B cell (primary cell): ENCODE measurements around the gene BEST1. TPM values are rescaled to one million over a fixed set of nuclear protein-coding genes. Genes with fewer than 3 reads are reported as not detected.

ENCODE experiments used
- ATAC-seq: fragments of 200-7000 bp; cut with Tn5 transposase; one replicate; pipeline ENCODE4 v1.10.0; 2021; ENCODE audit warnings: low read depth, mild to moderate bottlenecking, moderate number of reproducible peaks, moderate library complexity
- CTCF ChIA-PET: fragments of 350-600 bp; sonication (Branson Sonifier 250); formaldehyde crosslinking; loops from one replicate; lab custom pipeline; 2021; ENCODE audit warnings: antibody characterized with exemption, inconsistent platforms; lab: Charles Lee
- POLR2A ChIA-PET: fragments of 350-600 bp; sonication (Branson Sonifier 250); formaldehyde crosslinking; loops from one replicate; lab custom pipeline; 2021; ENCODE audit warnings: antibody characterized with exemption; lab: Charles Lee
- DNase-seq: peaks from one replicate; pipeline ENCODE4 v3.0.0; 2013
- H2AFZ ChIP-seq: 2 replicates; pipeline ENCODE4 v1.6.1; 2012; ENCODE audit warnings: mild to moderate bottlenecking, low read depth, low read length; ENCODE audit not compliant: insufficient read depth, poor library complexity, severe bottlenecking
- H3K27ac ChIP-seq, 2 donors: 1 replicate in 1 of 2; 2 replicates in 1 of 2; pipeline ENCODE4 v1.5.1; 2012 to 2013; ENCODE audit warnings: low read length in 2 of 2, mild to moderate bottlenecking in 2 of 2, moderate library complexity in 1 of 2
- H3K27me3 ChIP-seq, 4 experiments: fragments of 200-600 bp in 1 of 4; sonication (generic) in 1 of 4; replicated peaks in 1 of 4; 1 replicate in 2 of 4; 2 replicates in 2 of 4; pipeline versions ENCODE4 v1.6.1 to v1.7.0; 2013 to 2016; ENCODE audit warnings: low read length in 3 of 4, mild to moderate bottlenecking in 2 of 4, mixed read lengths in 1 of 4, moderate library complexity in 1 of 4; ENCODE audit not compliant: insufficient read depth in 4 of 4, control insufficient read depth in 3 of 4; ENCODE audit errors: control extremely low read depth in 1 of 4
- H3K36me3 ChIP-seq, 2 experiments: replicated peaks in 1 of 2; 1 replicate in 1 of 2; 2 replicates in 1 of 2; pipeline versions ENCODE4 v1.6.1 to v1.7.1; 2013; ENCODE audit warnings: low read length in 1 of 2; ENCODE audit not compliant: insufficient read depth in 2 of 2, control insufficient read depth in 1 of 2; ENCODE audit errors: control extremely low read depth in 1 of 2, extremely low read depth in 1 of 2
- H3K4me1 ChIP-seq, 2 donors: fragments of 200-600 bp in 1 of 2; sonication (generic) in 1 of 2; 1 replicate in 1 of 2; 2 replicates in 1 of 2; pipeline versions ENCODE4 v1.5.1 to v1.6.1; 2013 to 2017; ENCODE audit warnings: low read length in 2 of 2; ENCODE audit not compliant: control insufficient read depth in 2 of 2, insufficient read depth in 2 of 2
- H3K4me2 ChIP-seq: replicated peaks from 2 replicates; pipeline ENCODE3; 2012; ENCODE audit warnings: mild to moderate bottlenecking, low read depth, low read length; ENCODE audit not compliant: poor library complexity, severe bottlenecking
- H3K4me3 ChIP-seq, 5 experiments: fragments of 200-600 bp in 1 of 5; sonication (generic) in 1 of 5; 1 replicate in 3 of 5; 2 replicates in 2 of 5; pipeline versions ENCODE4 v1.5.1 to v1.7.0; 2011 to 2016; ENCODE audit warnings: low read length in 4 of 5, mild to moderate bottlenecking in 4 of 5, low read depth in 2 of 5, control low read depth in 1 of 5, moderate library complexity in 1 of 5; ENCODE audit not compliant: insufficient read depth in 1 of 5; ENCODE audit errors: control extremely low read depth in 1 of 5, extremely low read depth in 1 of 5
- H3K79me2 ChIP-seq: fragments of 200-600 bp; sonication (generic); one replicate; pipeline ENCODE4 v1.6.0; 2016; ENCODE audit warnings: low read length; ENCODE audit not compliant: control insufficient read depth, insufficient read depth
- H3K9ac ChIP-seq: fragments of 200-600 bp; sonication (generic); 2 replicates; pipeline ENCODE4 v1.6.1; 2017; ENCODE audit warnings: mild to moderate bottlenecking, low read length, moderate library complexity
- H3K9me3 ChIP-seq, 3 donors: one replicate each; pipeline versions ENCODE4 v1.6.1 to v1.7.1; 2013; ENCODE audit warnings: low read length in 2 of 3; ENCODE audit not compliant: control insufficient read depth in 2 of 3, insufficient read depth in 1 of 3; ENCODE audit errors: control extremely low read depth in 1 of 3
- H4K20me1 ChIP-seq: 2 replicates; pipeline ENCODE4 v1.6.0; 2012; ENCODE audit warnings: mild to moderate bottlenecking, low read length; ENCODE audit not compliant: insufficient read depth, control insufficient read depth, poor library complexity, severe bottlenecking
- H3K27ac Mint-ChIP-seq: one replicate; pipeline ENCODE4 v1.8.0; 2021; ENCODE audit warnings: mixed read lengths
- H3K27me3 Mint-ChIP-seq: one replicate; pipeline ENCODE4 v1.8.0; 2021; ENCODE audit warnings: mixed read lengths
- H3K4me1 Mint-ChIP-seq: one replicate; pipeline ENCODE4 v1.8.0; 2021; ENCODE audit warnings: mixed read lengths
- H3K4me3 Mint-ChIP-seq: one replicate; pipeline ENCODE4 v1.8.0; 2021; ENCODE audit warnings: mixed read lengths
- H3K9me3 Mint-ChIP-seq: one replicate; pipeline ENCODE4 v1.8.0; 2022; ENCODE audit warnings: mixed read lengths; ENCODE audit not compliant: insufficient read depth
- EZH2 ChIP-seq: IDR thresholded peaks from 2 replicates; pipeline ENCODE4 v1.6.1; 2012; ENCODE audit warnings: borderline replicate concordance, low read depth, mild to moderate bottlenecking, moderate library complexity, low read length; ENCODE audit not compliant: insufficient read depth, poor library complexity, severe bottlenecking
- WGBS: methylation state at CpG from one replicate; pipeline ENCODE4 v1.1.5; 2013; ENCODE audit warnings: missing lambda C conversion rate; ENCODE audit not compliant: insufficient coverage; 5-methylcytosine and 5-hydroxymethylcytosine counted together
- intact Hi-C: fragments of 100-400 bp; cut with micrococcal nuclease; formaldehyde crosslinking; loops from one replicate; pipeline ENCODE4 v1.10.0; 2022
- polyA plus RNA-seq: library from polyadenylated mRNA; depleted of rRNA; stranded (reverse); fragments of >200 nt; gene quantifications from 2 replicates; pipeline ENCODE4 v1.2.3, GENCODE V29; 2012
- total RNA-seq, 2 donors: library from RNA; stranded (reverse); fragments of 120-200 nt in 1 of 2; gene quantifications; 1 replicate in 1 of 2; 2 replicates in 1 of 2; pipeline versions ENCODE4 v1.2.3 to v1.2.4, GENCODE V29; 2013 to 2022
- TF ChIP-seq, protein P1 (sequence below): fragments of 200-600 bp; IDR thresholded peaks from one replicate; pipeline ENCODE4 v1.8.0; 2022; ENCODE audit warnings: antibody characterized with exemption, mild to moderate bottlenecking

Gene BEST1
- total and polyA plus RNA-seq, 2 donors (not counting 1 experiment from before 2014, with no cell fraction given), result 0.07 to 0.99 TPM

DNA sequence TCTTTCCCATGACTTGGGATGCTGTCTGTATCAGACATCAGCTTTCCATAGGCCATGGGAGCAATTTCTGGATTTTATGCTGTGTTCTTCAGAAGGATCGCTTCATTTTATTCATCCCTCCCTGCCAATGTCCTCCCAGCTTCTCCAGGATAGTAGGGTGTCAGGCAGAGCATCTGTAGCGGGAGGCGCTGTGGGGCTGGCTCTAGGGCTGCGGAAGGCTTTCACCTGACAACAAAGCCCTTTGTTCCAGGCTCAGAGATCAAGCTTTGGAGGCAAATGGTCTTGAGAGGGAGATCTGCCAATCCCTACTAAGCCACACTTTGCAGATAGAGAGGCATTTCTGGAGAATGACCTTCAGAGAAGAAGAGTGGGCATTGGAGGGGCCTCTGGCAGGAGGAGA is 46.8 kb downstream of the BEST1 start:
- Mint-ChIP-seq H3K9me3 (peaks cover 6% of the 10 kb centered on the region), H3K27ac (no peak overlapping the region), H3K4me1 (no peaks in the 10 kb centered on the region), H3K4me3 (no peak overlapping the region), H3K27me3 (no peaks in the 10 kb centered on the region)
- TF ChIP-seq, protein P1, sequence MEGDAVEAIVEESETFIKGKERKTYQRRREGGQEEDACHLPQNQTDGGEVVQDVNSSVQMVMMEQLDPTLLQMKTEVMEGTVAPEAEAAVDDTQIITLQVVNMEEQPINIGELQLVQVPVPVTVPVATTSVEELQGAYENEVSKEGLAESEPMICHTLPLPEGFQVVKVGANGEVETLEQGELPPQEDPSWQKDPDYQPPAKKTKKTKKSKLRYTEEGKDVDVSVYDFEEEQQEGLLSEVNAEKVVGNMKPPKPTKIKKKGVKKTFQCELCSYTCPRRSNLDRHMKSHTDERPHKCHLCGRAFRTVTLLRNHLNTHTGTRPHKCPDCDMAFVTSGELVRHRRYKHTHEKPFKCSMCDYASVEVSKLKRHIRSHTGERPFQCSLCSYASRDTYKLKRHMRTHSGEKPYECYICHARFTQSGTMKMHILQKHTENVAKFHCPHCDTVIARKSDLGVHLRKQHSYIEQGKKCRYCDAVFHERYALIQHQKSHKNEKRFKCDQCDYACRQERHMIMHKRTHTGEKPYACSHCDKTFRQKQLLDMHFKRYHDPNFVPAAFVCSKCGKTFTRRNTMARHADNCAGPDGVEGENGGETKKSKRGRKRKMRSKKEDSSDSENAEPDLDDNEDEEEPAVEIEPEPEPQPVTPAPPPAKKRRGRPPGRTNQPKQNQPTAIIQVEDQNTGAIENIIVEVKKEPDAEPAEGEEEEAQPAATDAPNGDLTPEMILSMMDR, result no peak
- TF ChIP-seq EZH2, result no peak
- intact Hi-C loops, result no loop called here
- H3K4me2 ChIP-seq, result no peak overlapping the region
- H3K9ac ChIP-seq, result no peak overlapping the region
- DNase-seq, result no peak
- no peak overlapping the region for H3K27ac ChIP-seq
- H3K36me3 ChIP-seq, result no peaks in the 10 kb centered on the region
- no peaks in the 10 kb centered on the region for H3K79me2 ChIP-seq
- ChIA-PET POLR2A (no interaction called here), CTCF (interaction anchor here (1.1 kb wide), 1 partner anchor 26 kb away, joined by 4 read pairs; no protein-coding TSS in a partner anchor)
- ATAC-seq, result no peak
- H4K20me1 ChIP-seq, result no peaks in the 10 kb centered on the region
- no peak overlapping the region for H2AFZ ChIP-seq
- no CpG with 5 or more reads among the region's 4 CpGs for WGBS
- no peaks in the 10 kb centered on the region for H3K27me3 ChIP-seq
- H3K9me3 ChIP-seq, result peaks cover 1 to 16% (median 8%) of the 10 kb centered on the region in 3 donors
- H3K4me3 ChIP-seq, result no peak overlapping the region
- no peaks in the 10 kb centered on the region for H3K4me1 ChIP-seq

DNA sequence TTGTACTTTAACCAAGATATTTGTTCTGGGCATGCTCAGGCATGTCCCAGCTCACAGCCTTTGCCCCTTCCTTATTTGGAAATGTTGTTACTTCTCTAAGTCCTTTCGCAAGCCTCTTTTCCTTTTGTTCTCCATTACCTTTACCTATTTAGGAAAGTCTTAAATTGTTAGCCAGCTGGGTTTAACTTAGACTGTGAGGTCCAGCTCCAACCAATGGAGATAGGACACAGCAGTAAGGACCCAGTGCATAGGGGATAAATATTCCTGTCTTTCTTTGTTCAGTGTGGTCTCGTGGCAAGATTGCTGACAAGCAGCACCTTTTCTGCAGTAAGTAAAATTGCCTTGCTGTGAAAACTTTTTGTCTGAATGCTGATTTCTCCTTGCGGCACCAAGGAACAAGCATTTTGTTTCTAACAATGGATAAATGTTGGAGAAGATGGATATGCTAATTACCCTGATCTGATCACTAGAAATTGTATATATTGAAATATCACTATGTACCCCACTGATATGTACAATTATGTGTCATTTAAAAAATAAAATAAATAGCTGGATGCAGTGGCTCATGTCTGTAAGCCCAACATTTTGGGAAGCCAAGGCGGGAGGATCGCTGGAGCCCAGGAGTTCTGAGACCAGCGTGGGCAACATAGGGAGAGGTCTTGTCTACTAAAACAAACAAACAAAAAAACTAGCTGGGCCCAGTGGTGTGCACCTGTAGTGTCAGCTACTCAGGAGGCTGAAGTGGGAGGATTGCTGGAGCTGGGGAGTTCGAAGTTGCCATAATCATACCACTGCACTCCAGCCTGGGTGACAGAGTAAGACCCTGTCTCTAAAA is 49.2 kb downstream of the BEST1 start:
- Histone ChIP-seq H3K4me2 (no peak overlapping the region), H4K20me1 (no peaks in the 10 kb centered on the region), H3K4me3 (no peak overlapping the region), H3K79me2 (no peaks in the 10 kb centered on the region), H3K9me3 (peaks cover 1 to 16% (median 8%) of the 10 kb centered on the region in 3 donors), H3K27me3 (no peaks in the 10 kb centered on the region), H3K4me1 (no peaks in the 10 kb centered on the region), H2AFZ (no peak overlapping the region), H3K9ac (no peak overlapping the region), H3K36me3 (no peaks in the 10 kb centered on the region), H3K27ac (no peak overlapping the region)
- 100% methylated on average over 2 of the region's 7 CpGs for WGBS
- H3K4me3 Mint-ChIP-seq, result no peak overlapping the region
- TF ChIP-seq, protein P1, result no peak
- TF ChIP-seq EZH2, result no peak
- CTCF ChIA-PET, result interaction anchor here (1.3 to 1.6 kb wide), 2 partner anchors 13 to 51 kb away, joined by 3 to 4 read pairs; no protein-coding TSS in a partner anchor
- H3K4me1 Mint-ChIP-seq, result no peaks in the 10 kb centered on the region
- no peak overlapping the region for H3K27ac Mint-ChIP-seq
- POLR2A ChIA-PET, result no interaction called here
- no peak for DNase-seq
- H3K9me3 Mint-ChIP-seq, result peaks cover 6% of the 10 kb centered on the region
- intact Hi-C loops, result no loop called here
- no peak for ATAC-seq
- peaks cover 4% of the 10 kb centered on the region for H3K27me3 Mint-ChIP-seq
